Ovary (tissue), 10 donors: ENCODE data around the gene MKNK2. TPM values are rescaled to one million over a fixed set of nuclear protein-coding genes. Genes with fewer than 3 reads are reported as not detected.

Source experiments
- DNase-seq, 5 donors: peaks; one replicate each; pipeline ENCODE4 v3.0.0-alpha.2; 2019 to 2020
- H3K27ac ChIP-seq, 2 donors: fragments of 200-600 bp; one replicate each; pipeline versions ENCODE4 v1.5.1 to v1.8.0; 2019 to 2022
- H3K27me3 ChIP-seq: fragments of 200-600 bp; one replicate; pipeline ENCODE4 v1.8.0; 2022
- H3K36me3 ChIP-seq: fragments of 200-600 bp; sonication (generic); one replicate; pipeline ENCODE4 v1.5.1; 2019
- H3K4me1 ChIP-seq: one replicate; pipeline ENCODE4 v1.8.1; 2013; ENCODE audit warnings: mild to moderate bottlenecking, moderate library complexity; ENCODE audit not compliant: insufficient read depth
- H3K4me3 ChIP-seq: fragments of 200-600 bp; sonication (generic); one replicate; pipeline ENCODE4 v1.5.1; 2017
- H3K9me3 ChIP-seq, 2 donors: fragments of 200-600 bp in 1 of 2; sonication (generic) in 1 of 2; one replicate each; pipeline versions ENCODE4 v1.5.1 to v1.8.1; 2013 to 2019; ENCODE audit warnings: mild to moderate bottlenecking in 1 of 2, moderate library complexity in 1 of 2
- EP300 ChIP-seq: sonication (generic); formaldehyde crosslinking; IDR thresholded peaks from one replicate; pipeline ENCODE4 v1.6.1; 2017; ENCODE audit warnings: antibody characterized with exemption
- POLR2A ChIP-seq: fragments of 450-650 bp; IDR thresholded peaks from one replicate; pipeline ENCODE4 v1.6.1; 2017; ENCODE audit warnings: antibody characterized with exemption, mild to moderate bottlenecking, moderate library complexity
- WGBS, 3 donors: extraction: QIAGEN DNeasy Blood & Tissue Kit in 1 of 3; methylation state at CpG; one replicate each; pipeline versions ENCODE4 v1.1.5 to v1.1.7; 2013 to 2017; 5-methylcytosine and 5-hydroxymethylcytosine counted together
- intact Hi-C, 4 donors: fragments of 100-400 bp; cut with DNase I; formaldehyde crosslinking; loops; one replicate each; pipeline versions ENCODE4 v1.11.0 to v1.15.1; 2022 to 2023
- long read RNA-seq, 3 donors: library from polyadenylated mRNA in 2 of 3; unstranded in 2 of 3; transcript quantifications; one replicate each; pipeline ENCODE4 v2.0.0 and lab custom pipeline, GENCODE V29; 2021 to 2026
- polyA plus RNA-seq, 2 donors: library from polyadenylated mRNA; stranded (reverse); fragments of 200-250 nt in 1 of 2; fragments of 350-450 nt in 1 of 2; fragmentation: Illumina TruSeq in 1 of 2; extraction: RNeasy Lipid Tissue Mini Kit (QIAGEN cat#74804) in 1 of 2; gene quantifications; one replicate each; pipeline ENCODE4 v1.2.3, GENCODE V29; 2013 to 2014
- total RNA-seq, 7 donors: library from RNA; depleted of rRNA in 2 of 7; stranded (reverse); fragments of >200 nt in 2 of 7; fragmentation: NEBNext Ultra II Directional in 3 of 7; extraction: Animal tissue kit (Norgen Biotek cat#: 25700) in 3 of 7; gene quantifications; one replicate each; pipeline versions ENCODE4 v1.1.0 to v1.2.4, GENCODE V29; 2016 to 2023
- TF ChIP-seq, protein P1 (sequence below), 3 donors: fragments of 450-650 bp in 2 of 3; fragments of 200-600 bp in 1 of 3; IDR thresholded peaks; one replicate each; pipeline versions ENCODE4 v1.5.1 to v1.8.0; 2016 to 2022; ENCODE audit warnings: antibody characterized with exemption in 3 of 3, mild to moderate bottlenecking in 1 of 3
- donor health status: DM: no; HTN: no; CAD: no; lungs with moderate emphysema.
- donor health status: DM: no; HTN: no; CAD: no.
- donor health status: Bipolar disorder and iron deficiency.
- donor health status: DM: yes; HTN: yes; CAD: no.
- donor health status: DM: no; HTN: no; CAD: no.
- donor health status: DM: yes; HTN: yes; CAD: no.

MKNK2 gene
- total RNA-seq (100 to 1,000 TPM in 5 of 7 donors, 10 to 100 TPM in 2; 58.3 to 186 (median 122) TPM), polyA plus RNA-seq (10 to 100 TPM; 22.1 to 69.5 TPM)
- long read RNA-seq, donor 1, partial matches to known transcripts: 15 of 159 reads
- long read RNA-seq, donor 1, other reads (novel, unspliced or antisense): 144 of 159 reads
- long read RNA-seq, donor 2, transcript MKNK2-202 (14 exons, 1,744 nt): major isoform, 11 of 33 reads
- long read RNA-seq, donor 2, transcript MKNK2-201 (14 exons, 3,774 nt): minor isoform, 8 of 33 reads
- long read RNA-seq, donor 2, partial matches to known transcripts: 10 of 33 reads
- long read RNA-seq, donor 2, other reads (novel, unspliced or antisense): 0 of 33 reads
- long read RNA-seq, donor 3, transcript MKNK2-201 (14 exons, 3,774 nt): minor isoform, 9 of 172 reads
- long read RNA-seq, donor 3, transcript MKNK2-202 (14 exons, 1,744 nt): major isoform, 20 of 172 reads
- long read RNA-seq, donor 3, partial matches to known transcripts: 15 of 172 reads
- long read RNA-seq, donor 3, other reads (novel, unspliced or antisense): 128 of 172 reads

DNA sequence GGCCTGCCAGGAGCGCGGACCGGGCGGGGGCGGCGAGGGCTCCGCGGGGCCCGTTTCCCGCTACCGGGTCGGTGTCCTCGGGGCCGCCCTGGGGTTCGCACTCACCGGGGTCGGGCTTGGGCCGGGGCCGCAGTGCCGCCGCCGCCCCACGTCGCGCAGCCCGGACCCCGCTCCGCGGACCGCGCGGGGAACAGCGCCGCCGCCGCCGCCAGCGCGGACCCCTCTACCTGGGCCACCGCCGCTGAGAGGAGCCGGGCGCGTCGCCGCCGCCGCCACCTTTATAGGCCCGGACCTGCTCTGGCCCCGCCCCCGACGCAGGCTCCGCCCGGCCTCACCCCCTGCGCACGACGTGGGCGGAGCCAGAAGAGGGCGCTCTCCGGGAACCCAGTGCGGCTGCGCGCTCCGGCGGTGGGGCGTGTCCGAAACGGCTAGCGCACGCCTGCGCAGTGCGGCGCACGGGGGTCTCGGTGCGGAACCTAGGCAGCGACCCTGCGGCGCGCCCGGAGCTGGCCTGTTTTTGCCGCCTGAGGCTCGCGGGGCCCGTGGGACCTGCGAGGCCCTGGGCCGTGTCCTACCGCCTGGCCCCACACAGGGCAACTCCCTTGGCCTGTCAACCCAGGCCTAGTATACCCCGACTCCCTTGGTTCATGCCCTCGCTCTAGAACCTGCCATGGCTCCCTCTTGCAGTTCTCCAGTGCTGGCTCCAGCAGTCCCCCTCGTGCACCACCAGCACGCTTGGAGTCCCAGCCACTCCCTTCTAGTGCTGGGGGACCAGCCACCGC is at the start of gene MKNK2:
Gene MKNK2, minus strand, starts transcription at position 254 of the 782 bp plus-strand sequence. CDS start 393 bp downstream, outside the sequence.
- Histone ChIP-seq H3K36me3 (no peaks in the 10 kb centered on the region), H3K9me3 (no peaks in the 10 kb centered on the region), H3K27ac (peak within 1 kb of the TSS; percentile 88 to 92), H3K27me3 (no peaks in the 10 kb centered on the region), H3K4me1 (peaks cover 39% of the 10 kb centered on the region), H3K4me3 (peak within 1 kb of the TSS; percentile 88)
- 2 to 5% (median 3%) methylated on average over 38 to 93 of the region's 93 CpGs for WGBS, 3 donors
- intact Hi-C loops: no loop called here
- TF ChIP-seq POLR2A (peak; percentile 98), EP300 (no peak)
- TF ChIP-seq, protein P1, sequence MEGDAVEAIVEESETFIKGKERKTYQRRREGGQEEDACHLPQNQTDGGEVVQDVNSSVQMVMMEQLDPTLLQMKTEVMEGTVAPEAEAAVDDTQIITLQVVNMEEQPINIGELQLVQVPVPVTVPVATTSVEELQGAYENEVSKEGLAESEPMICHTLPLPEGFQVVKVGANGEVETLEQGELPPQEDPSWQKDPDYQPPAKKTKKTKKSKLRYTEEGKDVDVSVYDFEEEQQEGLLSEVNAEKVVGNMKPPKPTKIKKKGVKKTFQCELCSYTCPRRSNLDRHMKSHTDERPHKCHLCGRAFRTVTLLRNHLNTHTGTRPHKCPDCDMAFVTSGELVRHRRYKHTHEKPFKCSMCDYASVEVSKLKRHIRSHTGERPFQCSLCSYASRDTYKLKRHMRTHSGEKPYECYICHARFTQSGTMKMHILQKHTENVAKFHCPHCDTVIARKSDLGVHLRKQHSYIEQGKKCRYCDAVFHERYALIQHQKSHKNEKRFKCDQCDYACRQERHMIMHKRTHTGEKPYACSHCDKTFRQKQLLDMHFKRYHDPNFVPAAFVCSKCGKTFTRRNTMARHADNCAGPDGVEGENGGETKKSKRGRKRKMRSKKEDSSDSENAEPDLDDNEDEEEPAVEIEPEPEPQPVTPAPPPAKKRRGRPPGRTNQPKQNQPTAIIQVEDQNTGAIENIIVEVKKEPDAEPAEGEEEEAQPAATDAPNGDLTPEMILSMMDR (IDR thresholded peaks at IDR 0.05): peak; percentile 51 to 83 (median 66)
- peak; percentile 93 to 98 (median 97) for DNase-seq

DNA sequence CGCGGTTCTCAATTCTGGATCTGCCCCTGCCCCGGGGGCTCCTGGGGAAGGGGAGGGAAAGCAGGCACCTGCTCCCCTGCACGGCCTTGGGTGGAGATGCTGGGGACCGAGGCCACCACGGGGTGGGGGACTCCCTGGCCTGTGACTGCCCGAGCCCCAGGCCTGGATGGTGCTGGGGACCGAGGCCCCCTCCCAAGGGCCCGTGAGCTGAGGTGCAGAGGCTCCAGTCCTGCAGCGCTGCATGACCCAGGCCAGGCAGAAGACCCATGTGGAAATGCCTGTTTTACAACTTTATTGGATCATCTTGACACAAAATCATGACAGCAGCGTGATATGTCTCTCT is 49.6 kb upstream of the MKNK2 start:
- TF ChIP-seq EP300 (no peak), POLR2A (no peak)
- TF ChIP-seq, protein P1 (IDR thresholded peaks at IDR 0.05): no peak
- WGBS, 3 donors: 86 to 89% (median 87%) methylated on average over 11 of the region's 11 CpGs
- intact Hi-C loops: no loop called here
- Histone ChIP-seq H3K27me3 (no peaks in the 10 kb centered on the region), H3K27ac (no peak overlapping the region), H3K36me3 (no peaks in the 10 kb centered on the region), H3K4me1 (peaks cover 9% of the 10 kb centered on the region), H3K9me3 (no peaks in the 10 kb centered on the region), H3K4me3 (no peak overlapping the region)
- DNase-seq: no peak

DNA sequence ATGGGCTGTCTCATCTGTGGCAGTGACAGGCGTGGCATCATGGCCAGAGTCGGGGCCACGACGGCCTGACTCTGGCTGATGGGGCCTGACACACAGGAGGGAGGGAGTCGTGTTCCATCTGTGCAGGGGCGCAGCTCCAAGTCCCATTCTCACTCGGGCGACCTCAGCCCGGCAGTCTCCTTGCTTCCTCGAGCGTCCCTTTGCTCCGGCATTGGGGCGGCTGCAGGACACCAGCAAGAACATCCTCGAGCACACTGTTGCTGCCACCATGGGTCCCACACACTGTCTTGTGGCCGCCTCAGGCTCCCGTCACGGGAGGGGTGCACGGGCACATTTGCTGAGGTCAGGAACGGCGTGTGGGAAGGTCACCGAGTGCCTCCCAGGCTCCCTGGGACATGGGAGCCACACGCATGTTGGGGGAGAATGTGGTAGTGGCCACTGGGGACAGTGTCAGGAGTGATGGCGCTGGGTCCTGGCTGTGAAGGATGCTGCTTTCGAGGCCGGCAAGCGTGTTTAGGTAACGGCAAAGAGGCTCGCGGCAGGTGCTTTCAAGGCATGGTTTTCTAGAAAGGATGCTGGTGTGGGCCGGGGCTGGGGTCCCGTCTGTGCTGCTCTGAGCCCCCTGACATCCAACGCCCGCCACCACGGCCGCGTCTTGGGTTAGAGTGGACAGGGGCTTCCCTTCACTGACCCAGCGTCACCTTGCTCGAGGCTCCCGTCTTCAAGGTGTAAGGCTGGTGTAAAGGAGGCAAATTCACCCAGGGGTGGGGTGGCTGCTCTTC is 49.1 kb upstream of the MKNK2 start:
- intact Hi-C loops: loop anchor here in 1 of 4 donors (5.0 kb wide), 1 partner anchor 52 kb away; the partner anchor contains the start of gene AP3D1
- Histone ChIP-seq H3K36me3 (no peaks in the 10 kb centered on the region), H3K9me3 (no peaks in the 10 kb centered on the region), H3K27ac (no peak overlapping the region), H3K4me3 (no peak overlapping the region), H3K4me1 (peaks cover 10% of the 10 kb centered on the region), H3K27me3 (no peaks in the 10 kb centered on the region)
- no peak for DNase-seq
- 82 to 86% (median 84%) methylated on average over 36 to 39 of the region's 39 CpGs for WGBS, 3 donors
- no peak for TF ChIP-seq EP300
- TF ChIP-seq, protein P1 (IDR thresholded peaks at IDR 0.05): no peak
- TF ChIP-seq POLR2A: no peak

DNA sequence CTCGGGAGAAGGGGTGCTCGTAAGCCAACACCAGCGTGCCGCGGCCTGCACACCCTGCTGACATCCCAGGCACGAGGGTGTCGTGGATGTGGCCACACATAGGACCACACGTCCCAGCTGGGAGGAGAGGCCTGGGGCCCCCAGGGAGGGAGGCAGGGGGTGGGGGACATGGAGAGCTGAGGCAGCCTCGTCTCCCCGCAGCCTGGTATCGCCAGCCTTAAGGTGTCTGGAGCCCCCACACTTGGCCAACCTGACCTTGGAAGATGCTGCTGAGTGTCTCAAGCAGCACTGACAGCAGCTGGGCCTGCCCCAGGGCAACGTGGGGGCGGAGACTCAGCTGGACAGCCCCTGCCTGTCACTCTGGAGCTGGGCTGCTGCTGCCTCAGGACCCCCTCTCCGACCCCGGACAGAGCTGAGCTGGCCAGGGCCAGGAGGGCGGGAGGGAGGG is 48.0 kb upstream of the MKNK2 start:
- Histone ChIP-seq H3K36me3 (no peaks in the 10 kb centered on the region), H3K27me3 (no peaks in the 10 kb centered on the region), H3K4me1 (peaks cover 19% of the 10 kb centered on the region), H3K9me3 (no peaks in the 10 kb centered on the region), H3K4me3 (no peak overlapping the region), H3K27ac (no peak overlapping the region)
- 55 to 66% (median 55%) methylated on average over 15 to 16 of the region's 16 CpGs for WGBS, 3 donors
- TF ChIP-seq POLR2A (no peak), EP300 (no peak)
- TF ChIP-seq, protein P1 (IDR thresholded peaks at IDR 0.05): no peak
- no peak for DNase-seq
- intact Hi-C loops: loop anchor here in 1 of 4 donors (5.0 kb wide), 1 partner anchor 53 kb away; the partner anchor contains the start of gene AP3D1
